Measurements from ENCODE around the gene LARP7.
"Not testable (repeated sequence)": the region's sequence is repeated elsewhere in the genome, so short reads cannot be mapped to it uniquely, and the experiment has no call there.

LARP7 gene

DNA sequence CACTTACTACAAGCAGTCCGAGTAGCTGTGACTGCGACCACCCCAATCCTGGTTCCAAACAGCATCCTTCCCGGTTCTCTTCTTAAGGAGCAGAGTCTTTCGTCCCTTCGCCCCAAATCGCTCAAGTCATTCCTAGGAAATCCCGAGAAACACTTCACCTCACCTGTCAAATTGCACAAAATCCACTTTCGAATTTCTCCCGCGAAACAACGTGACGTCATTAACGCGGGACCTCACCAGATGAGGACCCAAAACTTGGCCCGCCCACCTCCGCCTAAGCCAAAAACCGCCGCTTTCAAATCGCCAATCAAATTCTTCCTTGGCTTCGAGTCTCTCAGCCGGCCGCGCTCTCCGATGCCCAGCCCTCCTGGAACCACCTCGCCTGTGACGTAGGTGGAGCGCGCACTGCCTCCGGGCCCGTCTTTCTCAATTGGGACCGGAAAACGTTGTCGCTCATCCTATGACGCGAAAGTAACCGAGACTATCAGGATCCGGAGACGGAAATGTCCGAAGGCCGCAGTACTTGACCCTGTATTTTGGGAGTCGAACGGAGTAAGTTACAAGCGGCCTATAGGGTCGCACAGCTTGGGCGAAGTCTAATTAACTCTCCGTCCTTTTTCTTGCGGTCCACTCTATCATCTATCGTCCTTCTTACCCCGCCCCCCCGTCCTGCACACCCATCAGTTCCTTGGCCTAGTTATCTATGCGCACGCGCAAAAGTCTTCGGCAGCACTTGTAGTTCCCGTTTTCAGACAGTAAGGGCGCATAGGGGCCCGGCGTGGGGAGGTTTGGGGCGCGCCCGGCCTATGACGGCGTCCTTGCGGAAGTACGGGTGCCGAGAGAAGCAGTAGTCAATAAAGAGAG, at the start of gene LARP7, which contains the start of gene ZGRF1:
LARP7 (plus strand) TSS at position 456 of the 864 bp plus-strand sequence. CDS start 7,527 bp downstream, outside the sequence.
ZGRF1 (minus strand) TSS at position 222 of the 864 bp plus-strand sequence. CDS start 3,733 bp downstream, outside the sequence.
- DNase-seq (ENCODE audit: low spot score): peak; percentile 95

- DNase-seq (ENCODE audit: low spot score): peak; percentile 7
Observed at GRCh38 chr4:112589206-112589605, 47.7 kb upstream of the LARP7 start.

DNA sequence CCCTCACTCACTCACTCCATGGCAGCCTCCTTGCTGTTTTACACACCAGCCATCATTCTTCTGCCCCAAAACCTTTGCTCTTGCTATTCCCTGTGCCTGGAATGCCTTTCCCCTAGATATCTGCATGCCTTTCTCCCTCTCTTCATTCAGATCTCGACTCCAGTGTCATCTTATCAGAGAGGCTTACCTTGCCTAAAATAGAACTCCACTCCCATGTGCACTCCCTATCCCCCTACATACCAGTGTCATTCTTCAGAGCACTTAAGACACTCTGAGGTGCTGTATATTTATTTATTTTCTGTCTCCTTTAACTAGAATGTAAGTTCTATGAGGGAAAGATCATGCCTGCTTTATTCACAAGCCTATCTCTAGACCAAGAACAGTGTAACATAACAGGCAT, 45.4 kb upstream of the LARP7 start:
- no peak for DNase-seq (ENCODE audit: low spot score)

DNA sequence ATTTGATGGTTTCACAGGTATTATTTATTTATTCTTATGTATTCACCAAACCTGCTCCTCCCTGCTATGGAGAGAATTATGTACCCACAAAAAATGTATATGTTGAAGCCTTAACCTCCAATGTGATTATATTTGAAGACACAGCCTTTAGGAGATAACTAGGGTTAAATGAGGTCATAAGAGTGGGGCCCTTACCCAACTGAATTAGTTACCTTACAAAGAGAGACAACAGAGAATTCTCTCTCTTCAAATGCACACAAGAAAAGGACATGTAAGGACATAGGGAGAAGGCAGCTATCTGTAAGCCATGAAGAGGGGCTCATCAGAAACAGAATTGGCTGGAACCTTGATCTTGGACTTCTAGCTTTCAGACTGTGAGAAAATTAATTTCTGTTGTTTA, 44.2 kb upstream of the LARP7 start:
- no peak for DNase-seq (ENCODE audit: low spot score)

GRCh38 chr4:112593438-112594133, 43.4 kb upstream of the LARP7 start:
- DNase-seq (ENCODE audit: low spot score): no peak

- no peak for DNase-seq (ENCODE audit: low spot score)
Observed at GRCh38 chr4:112594993-112595392, 42.0 kb upstream of the LARP7 start.

DNA sequence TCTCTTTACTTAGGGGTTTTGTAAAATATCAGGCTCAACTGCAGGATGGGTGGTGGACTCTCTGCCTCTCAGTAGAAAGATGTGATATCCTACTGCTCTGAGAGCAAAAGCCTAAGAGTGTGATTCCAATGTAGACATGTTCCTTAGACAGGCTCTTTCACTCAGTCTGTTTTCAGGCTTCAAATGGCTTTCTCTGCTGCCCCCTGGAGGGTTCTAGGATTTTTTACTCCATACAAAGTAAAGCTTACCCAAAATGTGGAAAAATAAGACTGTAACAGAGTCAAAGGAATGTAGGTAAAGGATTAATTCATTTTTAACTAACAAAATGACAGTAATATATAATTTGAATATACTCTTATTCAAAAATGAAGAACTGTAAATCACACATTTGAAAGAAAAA, 32.4 kb upstream of the LARP7 start:
- peak; percentile 21 for DNase-seq (ENCODE audit: low spot score)

DNA sequence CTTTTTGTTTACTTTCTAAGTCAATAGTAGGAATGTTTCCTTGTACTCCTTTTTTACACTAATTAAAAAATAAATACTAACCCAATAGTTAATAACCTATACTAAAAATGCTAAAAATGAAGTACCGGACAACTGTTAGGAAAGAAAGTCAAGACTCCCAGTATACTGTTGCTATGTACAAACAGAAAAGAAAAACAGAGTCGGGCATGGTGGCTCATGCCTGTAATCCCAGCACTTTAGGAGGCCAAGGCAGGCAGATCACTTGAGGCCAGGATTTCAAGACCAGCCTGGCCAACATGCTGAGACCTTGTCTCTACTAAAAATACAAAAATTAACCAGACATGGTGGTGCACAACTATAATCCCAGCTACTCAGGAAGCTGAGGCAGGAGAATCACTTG, 24.1 kb upstream of the LARP7 start:
- not testable (repeated sequence) for DNase-seq (ENCODE audit: low spot score)

DNA sequence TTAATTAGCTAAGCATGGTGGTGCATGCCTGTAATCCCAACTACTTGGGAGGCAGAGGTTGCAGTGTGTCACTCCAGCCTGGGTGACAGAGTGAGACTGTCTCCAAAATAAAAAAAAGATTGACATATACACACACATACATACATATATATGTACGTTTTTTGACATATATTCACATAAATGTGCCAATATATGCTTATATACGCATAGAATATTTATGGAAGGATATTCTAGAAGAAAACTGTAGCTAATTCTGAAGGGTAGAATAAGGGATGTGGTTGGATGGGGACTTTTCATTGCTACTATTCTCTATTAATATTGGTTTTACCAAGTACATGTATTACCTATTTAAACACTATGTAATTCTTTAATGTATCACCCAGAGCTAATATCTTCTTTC, 20.0 kb upstream of the LARP7 start:
- no peak for DNase-seq (ENCODE audit: low spot score)

GRCh38 chr4:112626228-112626627, 10.7 kb upstream of the LARP7 start:
- DNase-seq (ENCODE audit: low spot score): no peak

GRCh38 chr4:112633477-112634235, 3.3 kb upstream of the LARP7 start:
- DNase-seq (ENCODE audit: low spot score): peak; percentile 47

GRCh38 chr4:112637552-112637866, 566 bp downstream of the LARP7 start:
- DNase-seq (ENCODE audit: low spot score): no peak

- DNase-seq (ENCODE audit: low spot score): no peak
Observed at GRCh38 chr4:112642526-112642925, 5.6 kb downstream of the LARP7 start.

GRCh38 chr4:112644595-112645535, 7.9 kb downstream of the LARP7 start:
- not testable (repeated sequence) for DNase-seq (ENCODE audit: low spot score)

DNA sequence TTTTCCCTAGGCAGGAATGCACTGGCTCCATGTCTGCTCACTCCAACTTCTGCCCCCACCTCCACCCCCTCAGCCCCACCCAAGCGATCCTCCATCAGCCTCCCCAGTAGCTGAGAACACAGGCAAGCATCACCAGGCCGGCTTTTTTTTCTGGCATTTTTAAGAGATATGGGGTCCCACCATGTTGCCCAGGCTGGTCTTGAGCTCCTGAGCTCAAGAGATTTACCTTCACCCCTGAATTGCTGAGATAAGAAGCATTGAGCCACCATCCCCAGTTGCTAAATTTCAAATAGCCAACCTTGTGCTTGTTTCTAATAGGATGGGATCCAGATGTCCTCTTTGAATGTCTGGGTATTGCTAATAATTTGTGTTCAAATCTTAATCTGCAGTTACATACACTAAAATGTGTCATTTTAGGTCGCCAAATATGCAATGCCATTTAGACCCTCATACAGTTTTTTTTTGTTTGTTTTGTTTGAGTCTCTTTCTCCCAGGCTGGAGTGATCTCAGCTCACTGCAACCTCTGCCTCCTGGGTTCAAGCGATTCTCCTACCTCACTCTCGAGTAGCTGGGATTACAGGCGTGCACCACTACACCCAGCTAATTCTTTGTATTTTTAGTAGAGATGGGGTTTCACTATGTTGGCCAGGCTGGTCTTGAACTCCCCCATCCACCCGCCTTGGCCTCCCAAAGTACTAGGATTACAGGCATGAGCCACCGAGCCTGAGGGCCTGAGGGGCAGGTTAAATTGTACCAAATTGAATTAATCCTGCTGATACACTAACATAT, 8.8 kb downstream of the LARP7 start:
- no peak for DNase-seq (ENCODE audit: low spot score)

DNA sequence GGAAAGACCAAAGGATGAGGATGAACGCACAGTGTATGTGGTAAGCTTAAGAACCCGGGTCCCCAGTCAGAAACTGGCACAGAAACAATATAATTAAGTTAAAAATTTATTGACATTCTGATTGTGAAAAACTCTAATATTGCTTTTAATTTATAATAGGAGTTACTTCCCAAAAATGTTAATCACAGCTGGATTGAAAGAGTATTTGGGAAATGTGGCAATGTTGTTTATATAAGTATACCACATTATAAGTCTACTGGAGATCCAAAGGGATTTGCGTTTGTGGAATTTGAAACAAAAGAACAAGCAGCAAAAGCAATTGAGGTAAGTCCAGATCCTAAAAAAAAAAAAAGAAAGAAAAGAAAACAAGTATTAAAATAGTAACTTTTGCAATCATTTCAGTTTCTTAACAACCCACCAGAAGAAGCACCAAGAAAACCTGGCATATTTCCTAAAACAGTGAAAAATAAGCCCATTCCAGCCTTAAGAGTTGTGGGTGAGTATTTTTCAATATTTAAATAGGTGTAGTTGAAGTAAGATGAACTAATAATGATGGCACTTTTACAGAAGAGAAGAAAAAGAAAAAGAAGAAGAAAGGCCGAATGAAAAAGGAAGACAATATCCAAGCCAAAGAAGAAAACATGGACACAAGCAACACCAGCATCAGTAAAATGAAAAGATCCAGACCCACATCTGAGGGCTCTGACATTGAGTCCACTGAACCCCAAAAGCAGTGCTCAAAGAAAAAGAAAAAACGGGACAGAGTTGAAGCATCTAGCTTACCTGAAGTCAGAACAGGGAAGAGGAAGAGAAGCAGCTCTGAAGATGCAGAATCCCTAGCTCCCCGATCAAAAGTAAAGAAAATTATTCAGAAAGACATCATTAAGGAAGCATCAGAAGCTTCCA, 9.9 kb downstream of the LARP7 start:
- DNase-seq (ENCODE audit: low spot score): no peak

- DNase-seq (ENCODE audit: low spot score): no peak
Observed at GRCh38 chr4:112647785-112648184, 10.8 kb downstream of the LARP7 start.

DNA sequence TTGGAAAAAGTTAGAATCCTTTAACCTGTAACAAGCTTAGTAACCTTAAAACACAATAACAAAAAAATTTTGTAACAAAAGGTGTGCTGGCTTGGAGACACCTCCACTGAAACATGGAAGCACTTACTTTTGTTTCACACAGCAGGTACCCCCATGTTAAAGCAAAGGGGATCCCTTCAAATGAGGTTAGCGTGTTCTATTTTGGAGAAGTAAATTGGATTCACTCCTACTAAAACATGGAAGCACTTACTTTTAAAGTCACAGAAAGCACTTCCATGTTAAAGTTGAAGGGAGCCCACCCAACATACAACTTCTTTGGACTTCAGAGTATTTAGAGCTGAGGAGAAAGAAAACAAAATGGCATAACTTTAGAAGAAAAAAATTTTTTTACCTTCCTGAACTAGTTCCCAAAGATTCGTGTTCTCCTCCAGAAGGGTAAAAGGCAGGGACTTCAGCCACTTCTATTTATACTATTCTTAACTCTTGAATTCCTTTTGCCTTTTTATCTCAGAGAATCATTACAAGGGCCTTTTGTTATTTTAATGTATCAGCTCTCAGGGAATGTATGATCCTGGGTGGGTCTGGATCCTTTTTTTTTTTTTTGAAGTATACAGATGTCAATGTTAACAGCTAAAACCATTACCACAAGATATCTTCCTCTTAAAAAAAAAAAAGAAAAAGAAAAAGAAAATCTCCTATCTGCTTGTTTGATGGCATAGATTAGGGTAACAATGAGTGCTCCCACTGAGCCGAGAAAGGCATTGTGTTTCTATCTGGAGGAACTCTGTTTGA, 11.5 kb downstream of the LARP7 start:
- no peak for DNase-seq (ENCODE audit: low spot score)

- DNase-seq (ENCODE audit: low spot score): no peak
Observed at GRCh38 chr4:112649055-112649408, 12.1 kb downstream of the LARP7 start.
